Measurements from ENCODE around the gene C1GALT1.
"Not testable (repeated sequence)": the region's sequence is repeated elsewhere in the genome, so short reads cannot be mapped to it uniquely, and the experiment has no call there.

C1GALT1 gene

DNA sequence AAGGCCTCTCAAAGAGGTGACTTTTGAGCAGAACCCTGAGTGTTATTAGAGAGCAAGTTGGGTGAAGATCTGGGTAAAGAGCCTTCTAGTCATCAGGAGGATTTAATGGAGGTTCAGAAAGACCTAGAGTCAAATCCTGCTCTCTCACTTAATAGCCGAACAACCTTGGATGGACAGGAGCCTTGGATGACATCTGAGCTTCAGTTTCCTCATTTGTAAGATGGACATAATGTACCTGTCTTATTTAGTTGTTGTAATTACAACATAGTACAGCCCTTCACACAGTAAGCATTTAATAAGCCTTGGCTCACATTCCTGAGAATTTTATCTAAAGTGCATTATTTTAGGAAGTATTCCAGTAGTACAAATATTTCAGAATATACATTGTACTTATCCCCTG, 57.0 kb downstream of the C1GALT1 start:
- DNase-seq = no peak

DNA sequence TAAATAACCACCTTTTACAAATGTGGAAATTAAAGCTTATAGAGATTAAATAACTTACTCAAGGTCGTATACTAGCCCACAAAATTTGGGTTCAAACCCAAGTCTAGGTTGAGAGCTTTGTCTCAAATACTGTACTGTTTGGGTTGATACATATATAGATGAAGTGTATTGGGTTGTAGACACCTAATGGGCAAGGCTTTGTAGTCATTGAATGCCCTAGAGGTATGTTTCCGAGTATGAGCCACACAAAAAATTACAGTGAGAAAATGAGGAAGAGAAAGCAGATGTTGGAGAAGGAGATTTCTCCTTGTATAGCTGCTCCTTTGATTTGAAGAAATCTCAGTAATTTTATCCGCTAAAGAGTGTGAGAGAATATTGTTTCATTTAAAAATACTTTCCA, 60.6 kb downstream of the C1GALT1 start:
- no peak for DNase-seq

DNA sequence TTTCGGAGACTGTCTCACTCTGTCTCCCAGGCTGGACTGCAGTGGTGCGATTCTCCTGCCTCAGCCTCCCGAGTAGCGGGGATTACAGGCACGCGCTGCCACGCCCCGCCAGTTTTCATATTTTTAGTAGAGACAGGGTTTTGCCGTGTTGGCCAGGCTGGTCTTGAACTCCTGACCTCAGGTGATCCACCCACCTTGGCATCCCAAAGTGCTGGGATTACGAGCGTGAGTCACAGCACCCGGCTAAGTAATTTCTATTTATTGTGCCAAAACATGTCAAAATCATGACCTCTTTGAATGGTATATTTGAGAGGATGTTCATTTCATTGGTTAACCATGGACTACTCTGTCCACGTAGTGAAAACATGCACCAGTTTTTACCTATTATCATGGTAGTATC, 62.9 kb downstream of the C1GALT1 start:
- not testable (repeated sequence) for DNase-seq

DNA sequence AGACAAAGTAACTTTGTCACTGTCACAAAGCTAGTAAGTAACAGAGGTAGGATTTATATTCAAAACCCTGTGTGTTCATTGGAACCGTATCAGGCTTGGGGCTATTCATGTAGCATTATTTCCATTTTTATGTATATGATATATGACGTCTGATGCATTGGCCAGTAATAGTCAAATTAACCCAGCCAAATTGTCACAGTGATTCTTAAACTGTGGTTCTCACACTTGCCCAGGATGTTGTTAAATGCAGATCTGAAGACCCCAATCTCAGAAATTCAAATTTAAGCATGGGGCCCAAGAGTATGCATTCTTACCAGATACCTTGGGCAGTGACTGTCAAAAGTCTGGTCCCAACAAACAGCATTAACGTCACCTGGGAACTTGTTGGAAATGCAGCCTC, 63.9 kb downstream of the C1GALT1 start:
- no peak for DNase-seq

DNA sequence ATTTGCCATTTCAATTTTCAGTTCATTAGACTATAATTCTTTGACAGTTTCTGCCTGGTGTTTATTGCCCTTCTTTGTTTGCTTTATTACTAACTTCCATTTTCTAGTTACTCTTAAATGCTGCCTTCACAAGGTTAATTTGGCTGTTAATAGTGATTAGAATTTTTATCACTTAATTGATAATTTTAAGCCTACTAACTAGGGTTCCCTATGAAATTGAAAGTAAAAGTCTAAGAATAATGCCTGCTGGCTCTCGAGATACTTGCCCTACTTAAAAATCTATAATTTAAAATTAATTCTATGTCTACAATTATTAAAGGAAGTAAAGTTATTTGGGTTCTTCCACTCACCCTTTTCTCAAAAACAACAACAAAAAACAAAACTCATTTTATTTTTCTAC, 65.3 kb downstream of the C1GALT1 start:
- DNase-seq = no peak

DNA sequence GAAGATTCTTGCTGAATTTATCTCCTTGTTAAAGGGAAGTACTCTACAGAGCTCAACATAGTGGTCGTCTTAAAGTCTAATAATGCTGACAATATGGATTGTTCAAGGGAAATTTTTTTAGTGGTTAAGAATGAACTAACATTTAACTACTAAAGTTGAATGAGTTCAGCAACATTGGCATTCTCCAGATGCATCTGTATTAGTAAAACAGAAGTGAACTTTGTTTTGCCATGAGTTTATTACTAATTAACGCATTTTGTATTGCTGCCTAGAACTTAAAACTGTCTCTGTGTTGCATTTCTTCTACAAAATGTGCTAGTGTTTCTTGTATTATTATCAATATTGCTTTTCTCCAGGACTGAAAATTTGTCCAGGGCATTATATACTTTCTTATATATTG, 67.5 kb downstream of the C1GALT1 start:
- DNase-seq = no peak

DNA sequence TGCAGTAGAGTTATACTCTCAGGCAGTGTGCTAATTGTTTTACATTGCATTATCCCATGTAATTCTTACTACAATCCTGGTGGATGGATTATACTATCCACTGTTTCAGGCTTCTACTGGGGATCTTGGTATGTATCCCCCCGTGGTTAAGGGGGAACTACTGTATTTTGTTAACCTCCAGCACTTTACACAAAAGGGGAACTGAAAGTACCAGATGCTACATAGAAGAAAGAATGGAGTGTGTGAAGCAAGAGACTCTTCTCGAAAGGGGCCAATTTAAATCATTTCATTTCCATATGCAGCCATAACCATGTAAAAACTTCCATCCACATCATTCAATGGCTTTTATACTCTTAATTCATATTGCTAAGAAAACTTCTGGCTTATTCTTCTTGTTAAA, 69.4 kb downstream of the C1GALT1 start:
- no peak for DNase-seq

DNA sequence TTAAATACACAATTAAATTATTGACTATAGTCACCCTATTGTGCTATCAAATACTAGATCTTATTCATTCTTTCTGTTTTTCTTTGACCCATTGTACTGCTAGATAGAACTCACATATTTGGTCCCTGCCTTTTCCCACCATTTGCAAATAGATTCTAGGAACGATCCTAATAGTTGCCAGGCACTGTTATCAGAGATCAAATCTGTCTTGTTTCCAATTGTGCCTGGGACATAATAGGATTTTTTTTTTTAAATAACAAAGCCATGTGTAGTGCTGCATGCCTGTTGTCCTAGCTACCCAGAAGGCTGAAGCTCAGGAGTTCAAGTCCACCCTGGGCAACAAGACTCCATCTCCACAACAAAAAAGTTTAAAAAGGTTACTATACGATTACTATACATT, 72.0 kb downstream of the C1GALT1 start:
- DNase-seq = no peak

DNA sequence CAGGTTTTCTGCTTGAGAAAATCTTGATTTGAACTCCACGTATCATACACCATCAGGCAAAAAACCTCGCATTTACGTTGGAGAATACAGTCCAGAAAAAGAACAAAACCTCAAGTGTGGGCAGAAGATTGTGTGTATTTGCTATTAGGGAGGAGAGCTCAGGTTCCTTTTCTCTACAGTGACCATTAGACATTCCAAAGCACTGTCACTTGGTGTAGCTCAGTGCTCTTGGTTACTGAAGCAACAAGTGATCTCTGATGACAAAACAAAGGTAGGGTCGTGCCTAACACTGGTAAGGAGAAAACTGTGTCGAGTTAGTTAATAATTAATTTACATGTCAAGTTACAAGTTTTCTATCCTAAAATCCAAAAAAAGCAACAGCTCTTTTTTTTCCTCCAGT, 72.6 kb downstream of the C1GALT1 start:
- DNase-seq = no peak

DNA sequence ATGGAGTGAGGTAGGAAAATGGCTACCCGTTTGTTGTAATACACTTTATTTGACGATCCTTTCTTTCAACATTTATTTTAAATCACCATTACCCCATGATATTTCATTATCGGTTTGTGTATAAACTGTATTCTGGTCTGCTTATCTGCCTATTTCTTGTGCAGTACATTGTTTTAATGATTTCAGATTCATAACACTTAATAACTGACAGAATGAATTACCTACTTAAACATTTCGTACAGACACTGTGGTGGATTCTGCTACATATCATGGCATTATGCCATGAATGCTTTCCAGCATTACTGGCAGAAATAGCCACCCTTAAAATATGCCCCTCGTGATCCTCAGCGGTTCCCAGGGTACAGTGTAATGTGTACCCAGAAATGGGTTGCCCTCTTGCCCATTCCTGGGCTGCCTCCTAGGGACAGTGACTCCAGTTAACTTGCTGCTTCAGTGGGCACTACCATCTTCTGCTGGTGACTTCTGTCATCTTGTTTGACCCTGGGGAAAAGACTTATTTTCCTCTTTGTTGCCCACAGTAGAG, 74.5 kb downstream of the C1GALT1 start:
- DNase-seq = no peak

DNA sequence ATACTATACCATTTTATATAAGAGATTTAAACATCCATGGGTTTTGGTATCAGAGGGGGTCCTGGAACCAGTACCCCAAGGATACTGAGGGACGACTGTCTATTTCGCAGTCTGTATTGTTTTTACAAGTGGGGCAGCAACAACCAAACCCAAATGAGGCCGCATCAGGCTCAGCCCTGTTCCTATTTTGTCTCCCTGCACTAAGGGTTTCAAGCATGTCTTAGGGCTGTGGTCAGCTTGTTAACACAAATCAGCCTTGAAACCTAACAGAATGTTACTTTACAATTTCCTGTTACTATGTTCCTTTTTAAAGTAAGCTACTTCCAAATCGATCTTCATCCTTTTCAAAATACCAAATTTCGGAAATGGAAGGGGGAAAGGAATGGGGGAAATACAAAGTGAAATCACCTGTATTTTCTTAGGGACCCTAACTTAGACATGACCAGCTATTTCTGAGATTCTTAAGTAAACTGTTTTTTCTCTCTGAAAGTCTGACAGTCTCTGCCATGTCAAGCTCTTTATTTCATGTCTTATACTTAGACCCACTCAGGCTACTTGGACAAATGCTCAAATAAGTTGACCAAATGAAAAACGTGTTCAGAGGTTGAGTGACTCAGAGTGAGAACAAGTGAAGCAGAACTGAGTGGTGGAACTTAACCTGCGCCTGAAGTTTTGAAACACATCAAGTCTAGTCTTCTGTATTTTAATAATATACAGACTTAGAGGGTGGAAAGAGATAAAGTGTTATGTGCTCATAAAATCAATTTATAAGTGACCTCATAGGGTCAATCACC, 75.8 kb downstream of the C1GALT1 start:
- no peak for DNase-seq

DNA sequence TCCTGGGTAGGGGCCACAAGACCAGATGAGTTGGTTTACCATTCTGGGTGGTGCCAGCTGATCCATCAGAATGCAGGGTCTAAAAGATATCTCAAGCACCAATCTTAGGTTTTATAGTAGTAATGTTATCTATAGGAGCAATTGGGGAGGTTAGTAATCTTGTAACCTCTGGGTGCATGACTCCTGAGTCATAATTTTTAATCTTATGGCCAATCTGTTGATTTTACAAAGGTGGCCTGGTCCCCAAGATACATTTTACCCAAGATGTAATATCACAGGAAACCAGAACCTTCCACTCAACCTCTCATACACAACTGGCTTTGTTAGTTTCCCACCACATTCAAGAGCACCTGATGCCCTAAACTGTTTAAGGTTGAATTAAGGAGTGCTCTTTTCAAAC, 79.5 kb downstream of the C1GALT1 start:
- DNase-seq = no peak

DNA sequence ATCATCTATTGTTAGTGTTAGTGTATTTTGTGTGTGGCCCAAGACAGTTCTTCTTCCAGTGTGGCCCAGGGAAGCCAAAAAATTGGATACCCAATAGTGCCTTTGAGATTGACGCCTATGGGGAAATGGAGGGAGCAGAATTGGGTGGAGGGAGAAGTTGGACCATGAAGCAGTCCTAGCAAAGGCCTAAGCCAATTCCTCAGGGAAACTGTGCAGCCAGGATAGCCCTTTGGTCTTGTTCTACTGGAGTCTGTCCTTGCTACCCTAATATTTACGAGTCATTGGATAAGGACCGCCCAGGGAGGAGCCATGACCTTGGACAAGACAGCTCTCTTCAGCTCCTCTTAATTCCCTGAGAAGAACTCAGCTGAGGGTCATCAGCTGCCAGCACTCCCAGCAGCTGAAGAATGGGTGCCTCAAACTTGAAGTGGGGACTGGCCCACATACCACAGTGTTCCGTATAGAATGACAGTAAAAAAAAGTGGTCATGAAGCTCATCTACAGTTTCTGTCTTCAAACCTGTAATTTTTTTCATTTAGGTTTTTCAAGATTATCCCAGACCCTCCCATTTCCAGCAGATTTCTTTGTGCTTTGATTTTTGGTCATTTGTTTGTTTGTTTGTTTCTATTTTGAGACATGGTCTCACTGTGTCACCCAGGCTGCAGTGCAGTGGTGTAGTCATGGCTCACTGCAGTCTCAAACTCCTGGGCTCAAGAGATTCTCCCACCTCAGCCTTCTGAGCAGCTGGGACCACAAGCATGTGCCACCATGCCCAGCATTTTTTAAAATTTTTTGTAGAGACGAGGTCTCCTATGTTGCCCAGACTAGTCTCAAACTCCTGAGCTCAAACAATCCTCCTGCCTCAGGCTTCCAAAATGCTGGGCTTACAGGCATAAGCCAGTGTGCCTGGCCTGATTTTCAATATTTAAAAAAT, 81.2 kb downstream of the C1GALT1 start:
- DNase-seq = no peak

DNA sequence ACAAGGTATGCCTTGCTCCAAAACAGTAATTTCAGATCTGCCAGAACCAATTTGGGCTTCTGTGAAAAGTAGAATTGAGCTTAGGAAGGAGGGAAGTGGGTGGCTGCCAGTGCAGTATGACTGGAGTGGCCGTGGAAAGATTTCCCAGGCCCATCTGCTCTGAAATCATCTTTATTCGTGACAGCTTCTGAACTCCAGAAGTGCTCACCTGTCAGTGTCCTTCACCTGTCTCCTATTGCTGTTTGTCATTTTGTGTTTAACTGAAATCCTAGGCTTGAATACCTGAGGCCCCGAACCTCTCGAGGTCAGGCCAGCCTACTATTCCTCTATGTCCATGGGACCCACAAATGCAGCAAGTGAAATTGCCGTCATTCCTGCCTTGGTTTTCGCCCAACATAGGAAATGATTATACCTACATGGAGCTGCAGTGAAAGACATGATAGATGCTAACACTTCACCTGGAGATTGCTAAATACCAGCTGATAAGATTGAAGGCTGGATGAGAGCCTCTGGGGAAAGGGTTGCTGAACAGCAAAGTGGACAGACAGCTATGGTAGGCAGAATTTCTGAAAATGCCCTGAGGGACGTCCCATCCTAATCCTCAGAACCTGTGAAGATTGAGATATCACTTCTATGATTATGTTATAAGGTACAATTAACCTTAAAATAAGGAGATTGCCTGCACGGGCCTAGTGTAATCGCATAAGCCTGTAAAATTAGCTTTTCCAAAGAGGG, 82.1 kb downstream of the C1GALT1 start:
- DNase-seq = no peak

DNA sequence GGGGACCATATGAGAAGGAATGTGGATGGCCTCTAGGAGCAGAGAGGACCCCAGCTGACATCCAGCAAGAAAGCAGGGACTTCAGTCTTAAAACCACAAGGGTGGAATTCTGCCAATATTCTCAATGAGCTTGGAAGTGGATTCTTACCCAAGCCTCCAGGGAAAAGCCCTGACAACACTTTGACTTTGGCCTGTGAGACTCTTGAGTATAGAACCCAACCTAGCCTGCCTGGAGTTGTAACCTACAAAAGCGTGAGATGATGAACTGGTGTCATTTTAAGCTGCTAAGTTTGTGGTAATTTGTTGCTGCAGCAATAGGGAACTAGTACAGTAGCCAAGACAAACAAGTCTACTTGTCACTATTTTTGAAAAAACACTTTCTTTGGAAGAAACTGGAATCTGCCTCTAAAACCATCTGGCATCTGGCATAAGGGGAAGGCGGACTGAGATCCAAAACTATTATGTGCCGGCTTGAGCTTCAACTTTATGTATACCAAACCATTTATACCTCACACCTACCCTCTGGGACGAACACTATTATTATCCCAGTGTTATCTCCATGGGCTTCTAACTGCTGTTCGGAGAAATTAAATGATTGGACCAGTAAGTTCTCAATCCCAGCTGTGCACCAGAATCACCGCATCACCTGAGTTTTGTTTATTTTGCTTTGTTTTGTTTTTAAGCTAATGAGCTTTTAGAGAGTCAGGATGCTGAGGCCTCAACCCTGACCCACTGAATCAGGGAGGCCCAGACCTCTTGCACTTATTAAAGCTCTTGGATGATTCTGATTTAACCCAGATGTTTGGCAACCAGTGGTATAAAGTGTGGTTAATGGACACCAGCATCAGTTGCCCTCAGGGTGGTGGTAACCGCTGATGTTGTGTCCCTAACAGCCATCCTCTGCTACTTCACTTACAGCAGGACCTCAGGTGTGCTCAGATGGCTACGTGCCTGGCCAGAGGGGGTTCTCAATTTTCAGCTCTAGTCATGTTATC, 83.0 kb downstream of the C1GALT1 start:
- DNase-seq = no peak

DNA sequence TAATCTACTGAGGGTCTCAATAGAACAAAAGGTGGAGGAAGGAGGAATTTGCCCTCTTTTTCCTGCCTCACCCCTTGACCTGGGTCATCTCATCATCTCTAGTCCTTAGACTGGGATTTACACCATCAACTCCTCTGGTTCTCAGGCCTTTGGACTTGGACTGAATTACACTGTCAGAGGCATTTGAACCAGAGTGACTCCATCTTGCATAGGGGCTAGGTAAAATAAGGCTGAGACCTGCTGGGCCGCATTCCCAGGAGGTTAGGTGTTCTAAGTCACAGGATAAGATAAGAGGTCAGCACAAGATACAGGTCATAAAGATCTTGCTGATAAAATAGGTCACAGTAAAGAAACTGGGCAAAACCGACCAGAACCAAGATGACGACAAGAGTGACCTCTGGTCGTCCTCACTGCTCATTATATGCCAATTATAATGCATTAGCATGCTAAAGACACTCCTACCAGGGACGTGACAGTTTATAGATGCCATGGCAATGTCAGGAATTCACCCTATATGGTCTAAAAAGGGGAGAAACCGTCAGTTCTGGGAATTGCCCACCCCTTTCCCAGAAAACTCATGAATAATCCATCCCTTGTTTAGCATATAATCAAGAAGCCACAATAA, 84.0 kb downstream of the C1GALT1 start:
- DNase-seq = no peak

DNA sequence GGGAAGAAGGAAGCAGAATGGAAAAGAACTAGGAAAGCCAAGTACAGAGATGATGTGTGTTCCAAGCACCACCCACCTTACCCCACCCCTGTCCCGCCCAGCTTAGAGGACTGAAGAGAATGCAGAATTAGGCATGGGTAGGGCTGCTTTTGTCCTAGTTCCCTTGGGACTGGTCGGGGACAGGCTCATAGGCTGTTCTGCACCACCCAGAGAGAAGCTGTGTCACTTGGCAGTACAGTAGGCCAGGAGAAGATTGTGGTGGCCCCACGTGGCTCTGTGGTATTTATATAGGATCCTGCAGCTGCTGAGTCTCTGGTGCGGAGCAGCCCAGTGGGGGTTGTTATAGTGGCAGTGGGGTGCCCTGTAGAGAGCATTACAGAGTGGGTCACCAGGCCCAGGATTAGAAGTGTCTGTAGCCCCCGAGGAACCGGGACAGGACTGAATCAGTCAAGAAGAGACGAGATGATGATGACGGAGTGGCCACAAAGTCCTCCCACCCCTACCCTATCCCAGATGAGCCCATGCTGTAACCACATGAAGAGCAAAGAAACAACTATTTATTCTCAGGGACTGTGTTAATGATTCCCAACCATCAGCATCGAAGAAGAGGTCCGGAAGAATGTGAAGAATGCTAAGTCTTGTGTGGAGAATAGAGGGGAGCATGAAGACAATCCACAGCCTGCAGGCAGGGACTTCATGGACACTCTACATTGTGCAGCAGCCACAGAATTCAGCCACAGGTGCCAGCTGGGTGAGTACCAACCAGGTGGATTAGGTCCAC, 88.9 kb downstream of the C1GALT1 start:
- DNase-seq = no peak

DNA sequence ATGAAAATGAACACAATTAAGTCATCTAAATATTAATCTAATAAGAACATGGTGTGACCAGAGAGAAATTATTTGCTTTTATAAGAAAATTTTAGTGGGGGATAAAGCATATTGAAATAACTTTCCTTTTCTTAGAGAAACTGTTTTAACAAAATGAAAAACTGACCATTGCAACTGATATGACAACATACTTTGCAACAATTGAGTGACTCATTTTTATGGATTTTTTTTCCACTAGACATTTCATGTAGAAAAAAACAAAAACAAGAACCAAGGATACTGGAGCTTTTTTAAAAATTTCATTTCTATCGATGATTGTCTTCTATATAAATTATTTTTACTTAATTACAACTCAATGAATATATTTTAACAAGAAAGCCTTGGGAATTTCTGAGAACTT, 90.0 kb downstream of the C1GALT1 start:
- no peak for DNase-seq

DNA sequence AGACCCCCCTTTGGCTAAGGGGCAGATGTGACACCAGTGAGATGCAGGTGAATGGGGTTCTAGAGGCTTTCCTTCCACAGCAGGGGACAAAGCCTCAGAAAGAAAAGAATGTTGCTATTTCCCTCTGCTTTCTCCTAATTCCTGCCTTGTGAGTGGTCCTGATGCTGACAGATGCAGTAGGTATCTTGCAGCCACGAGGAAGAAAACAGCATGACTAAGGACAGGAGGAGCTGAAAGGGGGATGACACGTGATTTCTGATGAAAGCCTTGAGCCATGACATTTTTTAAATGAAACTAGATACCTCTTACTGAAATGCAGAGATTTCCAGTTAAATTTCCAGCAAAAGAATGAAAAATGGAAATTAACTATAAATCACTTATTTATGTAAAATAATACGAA, 92.4 kb downstream of the C1GALT1 start:
- DNase-seq = no peak

DNA sequence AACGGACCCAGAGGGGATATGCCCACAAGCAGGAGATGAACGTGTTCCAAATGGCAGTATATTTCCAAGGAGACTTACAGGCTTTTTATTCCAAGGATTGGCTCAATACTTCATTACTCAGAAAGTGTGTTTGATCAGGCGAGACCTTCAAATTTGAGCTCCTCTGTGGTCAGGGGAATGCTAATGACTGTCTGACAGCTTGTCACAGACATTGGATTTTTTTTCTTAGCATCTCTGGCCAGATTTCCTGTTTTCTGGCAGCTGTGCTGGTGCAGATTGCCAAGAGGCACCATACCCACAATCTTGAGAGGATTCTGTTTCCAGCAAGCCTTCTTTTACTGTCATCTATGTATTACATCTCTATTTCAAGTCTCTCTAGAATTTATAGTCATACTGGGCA, 93.8 kb downstream of the C1GALT1 start:
- DNase-seq = peak; percentile 23
